HG03175 (cell line): ENCODE data around the gene PLD4.
A peak's percentile ranks its signal among the peaks of the same experiment; 100 is the strongest.

Experiments
- ATAC-seq: cut with Tn5 transposase; IDR thresholded peaks from one replicate; pipeline ENCODE4 v1.9.1; 2021; ENCODE audit warnings: mild to moderate bottlenecking, moderate library complexity; ENCODE audit not compliant: unreplicated experiment

PLD4 gene

DNA sequence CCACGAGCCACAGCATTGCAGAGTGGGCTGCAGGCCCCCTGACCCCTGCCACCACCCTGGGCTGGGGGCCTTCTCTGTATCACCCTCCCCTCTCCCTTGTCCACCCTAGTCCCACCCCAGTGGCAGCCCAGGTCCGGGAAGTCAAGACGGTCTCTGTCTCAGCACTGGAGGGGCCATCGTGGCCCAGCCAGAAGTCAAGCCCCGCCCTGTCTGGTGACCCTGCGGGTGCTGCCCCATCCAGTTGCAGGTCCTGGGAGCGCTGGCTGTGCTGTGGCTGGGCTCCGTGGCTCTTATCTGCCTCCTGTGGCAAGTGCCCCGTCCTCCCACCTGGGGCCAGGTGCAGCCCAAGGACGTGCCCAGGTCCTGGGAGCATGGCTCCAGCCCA lies 2.7 kb downstream of the PLD4 start:
- ATAC-seq, result no peak

DNA sequence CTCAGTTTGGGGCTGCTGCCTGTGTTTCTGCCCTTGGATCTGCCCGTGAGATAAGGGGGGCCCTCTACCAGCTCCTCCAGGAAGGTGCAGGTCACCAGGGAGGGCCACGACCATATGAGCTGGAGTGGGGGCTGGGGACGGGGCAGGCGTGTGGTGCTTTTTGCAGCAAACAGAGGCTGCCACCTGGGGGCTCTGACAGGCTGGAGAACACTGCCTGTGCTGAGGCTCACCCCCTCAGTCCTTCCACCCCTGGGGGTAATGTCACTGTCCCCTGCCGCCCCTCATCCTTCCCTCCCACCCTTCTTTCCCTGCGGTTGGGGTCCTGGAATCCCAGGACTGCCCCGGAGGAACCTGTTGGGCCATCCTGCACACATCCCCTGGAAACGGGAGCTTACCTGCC lies 3.2 kb downstream of the PLD4 start:
- ATAC-seq, result no peak

DNA sequence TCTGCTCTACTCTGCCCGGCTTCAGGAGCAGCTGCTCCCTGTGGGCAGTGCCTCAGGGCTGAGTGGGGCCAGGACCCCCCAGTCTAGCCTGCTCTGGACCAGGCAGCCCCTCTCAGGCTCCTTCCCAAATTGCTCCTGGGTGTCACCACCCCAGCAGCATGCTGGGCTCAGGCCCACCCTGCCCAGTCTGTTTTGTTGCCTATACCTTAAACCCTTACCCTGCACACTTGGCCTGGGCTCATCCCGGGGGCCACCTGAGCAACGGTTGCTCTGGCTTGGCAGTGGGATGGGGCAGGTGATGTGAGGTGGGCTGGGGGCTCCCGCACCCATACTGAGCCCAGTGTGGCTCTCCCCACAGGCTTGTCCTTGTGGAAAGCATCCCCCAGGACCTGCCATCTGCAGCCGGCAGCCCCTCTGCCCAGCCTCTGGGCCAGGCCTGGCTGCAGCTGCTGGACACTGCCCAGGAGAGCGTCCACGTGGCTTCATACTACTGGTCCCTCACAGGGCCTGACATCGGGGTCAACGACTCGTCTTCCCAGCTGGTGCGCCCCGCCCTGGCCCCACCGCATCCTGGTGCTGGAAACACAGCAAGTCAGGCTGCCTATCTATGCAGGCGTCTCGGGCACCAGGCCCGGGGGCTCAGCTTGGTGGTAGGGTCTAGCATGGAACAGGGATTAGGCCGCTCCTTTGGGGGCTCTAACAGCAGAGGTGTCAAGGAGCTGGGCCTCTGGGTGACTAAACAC lies 3.9 kb downstream of the PLD4 start:
- no peak for ATAC-seq

DNA sequence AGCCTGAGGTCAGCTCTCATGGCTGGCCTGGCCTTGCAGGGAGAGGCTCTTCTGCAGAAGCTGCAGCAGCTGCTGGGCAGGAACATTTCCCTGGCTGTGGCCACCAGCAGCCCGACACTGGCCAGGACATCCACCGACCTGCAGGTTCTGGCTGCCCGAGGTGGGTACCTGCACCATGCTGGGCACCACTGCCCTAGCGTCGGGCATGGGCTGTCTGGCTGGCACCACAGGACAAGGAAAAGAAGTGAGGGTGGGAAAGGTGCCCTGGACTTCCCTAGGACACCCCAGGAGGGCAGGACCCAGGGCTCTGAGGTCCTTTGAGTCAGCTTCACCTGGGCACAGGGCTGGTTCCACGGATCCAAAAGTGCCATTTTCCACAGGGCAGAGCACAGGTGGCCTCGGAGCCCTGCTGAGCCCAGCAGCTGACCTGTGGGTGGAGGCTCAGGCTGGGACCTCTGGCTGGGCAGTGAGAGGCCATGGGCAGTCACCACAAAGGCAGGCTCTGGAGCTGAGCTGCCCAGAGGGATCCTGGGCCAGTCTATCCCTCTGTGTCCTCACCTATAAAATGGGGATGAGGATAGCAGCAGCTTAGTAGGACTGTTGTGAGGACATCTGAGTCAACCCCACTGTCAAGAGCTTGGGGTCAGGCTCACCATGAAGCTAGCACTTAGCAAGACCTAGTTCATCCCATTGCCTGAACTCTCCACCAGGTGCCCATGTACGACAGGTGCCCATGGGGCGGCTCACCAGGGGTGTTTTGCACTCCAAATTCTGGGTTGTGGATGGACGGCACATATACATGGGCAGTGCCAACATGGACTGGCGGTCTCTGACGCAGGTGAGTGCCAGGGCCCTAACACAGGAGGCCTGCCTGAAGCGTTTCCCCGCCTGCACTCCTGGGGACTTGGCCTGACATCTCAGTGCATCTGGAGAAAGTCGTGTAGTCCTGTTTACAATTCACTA lies 4.9 kb downstream of the PLD4 start:
- ATAC-seq, result no peak

DNA sequence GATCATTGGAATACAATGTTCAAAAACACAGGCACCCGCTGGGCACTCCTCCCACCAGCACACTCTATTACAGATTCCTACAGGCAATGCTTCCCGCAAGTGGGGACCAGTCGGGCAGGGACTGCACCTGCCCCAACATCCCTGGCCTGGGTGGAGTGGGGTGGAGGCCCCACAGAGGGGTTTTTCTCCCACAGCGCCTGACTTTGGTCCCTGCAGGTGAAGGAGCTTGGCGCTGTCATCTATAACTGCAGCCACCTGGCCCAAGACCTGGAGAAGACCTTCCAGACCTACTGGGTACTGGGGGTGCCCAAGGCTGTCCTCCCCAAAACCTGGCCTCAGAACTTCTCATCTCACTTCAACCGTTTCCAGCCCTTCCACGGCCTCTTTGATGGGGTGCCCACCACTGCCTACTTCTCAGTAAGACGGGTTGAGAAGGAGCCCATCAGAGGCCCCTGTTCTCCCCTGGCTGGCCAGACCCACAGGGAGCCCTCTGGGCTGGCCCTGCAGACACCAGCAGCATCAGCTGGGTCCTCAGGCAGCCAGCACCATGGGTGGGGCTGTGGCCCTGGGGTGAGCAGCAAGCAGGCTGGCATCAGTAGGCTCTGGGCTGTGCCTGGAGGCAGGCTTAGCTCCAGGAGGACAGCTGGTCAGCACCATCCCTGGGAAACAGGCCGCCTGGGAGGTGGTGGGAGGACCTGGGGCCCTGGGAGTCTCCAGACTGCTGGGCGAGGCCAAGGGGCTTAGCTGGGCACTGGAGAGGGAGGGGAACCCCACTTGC lies 6.0 kb downstream of the PLD4 start:
- ATAC-seq, result no peak

DNA sequence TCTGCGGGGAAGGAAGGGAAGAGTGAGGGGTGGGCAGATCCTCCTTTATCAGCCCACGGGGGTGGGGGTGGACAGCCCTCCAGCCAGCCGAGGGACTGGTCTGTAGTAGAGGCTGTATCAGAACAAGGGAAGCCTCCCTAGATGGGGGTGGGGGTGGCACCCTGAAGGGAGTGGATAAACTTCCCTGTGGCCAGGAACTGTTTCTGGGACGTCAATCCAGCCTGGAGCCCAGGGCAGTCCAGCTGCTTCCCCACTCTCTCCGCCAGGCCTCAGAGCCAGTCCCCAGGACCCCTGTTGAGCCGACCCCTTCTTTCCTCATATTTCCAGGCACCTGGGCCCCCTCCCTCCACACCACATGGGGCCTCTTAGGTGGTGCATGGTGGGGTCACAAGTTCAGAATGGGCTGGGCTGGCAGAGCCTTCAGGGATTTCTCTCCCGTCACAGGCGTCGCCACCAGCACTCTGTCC lies 6.7 kb downstream of the PLD4 start:
- no peak for ATAC-seq

DNA sequence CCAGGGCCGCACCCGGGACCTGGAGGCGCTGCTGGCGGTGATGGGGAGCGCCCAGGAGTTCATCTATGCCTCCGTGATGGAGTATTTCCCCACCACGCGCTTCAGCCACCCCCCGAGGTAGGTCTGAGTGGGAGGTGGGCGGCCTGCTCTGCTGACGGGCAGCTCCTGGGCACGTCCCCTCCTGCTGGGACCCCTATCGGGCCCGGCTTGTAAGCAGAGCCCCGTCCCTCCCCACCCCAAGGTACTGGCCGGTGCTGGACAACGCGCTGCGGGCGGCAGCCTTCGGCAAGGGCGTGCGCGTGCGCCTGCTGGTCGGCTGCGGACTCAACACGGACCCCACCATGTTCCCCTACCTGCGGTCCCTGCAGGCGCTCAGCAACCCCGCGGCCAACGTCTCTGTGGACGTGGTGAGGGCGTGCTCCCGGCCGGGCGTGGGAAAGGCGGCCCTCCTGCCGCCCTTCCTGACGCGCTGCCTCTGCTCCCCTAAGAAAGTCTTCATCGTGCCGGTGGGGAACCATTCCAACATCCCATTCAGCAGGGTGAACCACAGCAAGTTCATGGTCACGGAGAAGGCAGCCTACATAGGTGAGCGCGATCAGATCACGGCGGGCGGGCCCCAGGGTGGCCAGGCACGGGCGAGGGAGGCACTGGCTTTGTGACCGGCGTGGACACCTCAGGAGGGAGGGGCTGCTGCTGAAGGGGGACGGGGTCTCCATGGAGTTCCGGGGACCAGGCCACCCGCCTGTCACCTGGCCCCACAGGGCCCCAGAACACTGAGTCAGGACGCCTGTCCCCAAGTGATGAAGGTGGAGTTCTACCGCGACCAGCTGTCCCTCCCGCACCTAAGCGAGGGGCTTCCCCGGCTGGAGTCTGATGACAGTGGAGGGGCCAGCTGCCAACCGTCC lies 7.3 kb downstream of the PLD4 start:
- ATAC-seq, result no peak

DNA sequence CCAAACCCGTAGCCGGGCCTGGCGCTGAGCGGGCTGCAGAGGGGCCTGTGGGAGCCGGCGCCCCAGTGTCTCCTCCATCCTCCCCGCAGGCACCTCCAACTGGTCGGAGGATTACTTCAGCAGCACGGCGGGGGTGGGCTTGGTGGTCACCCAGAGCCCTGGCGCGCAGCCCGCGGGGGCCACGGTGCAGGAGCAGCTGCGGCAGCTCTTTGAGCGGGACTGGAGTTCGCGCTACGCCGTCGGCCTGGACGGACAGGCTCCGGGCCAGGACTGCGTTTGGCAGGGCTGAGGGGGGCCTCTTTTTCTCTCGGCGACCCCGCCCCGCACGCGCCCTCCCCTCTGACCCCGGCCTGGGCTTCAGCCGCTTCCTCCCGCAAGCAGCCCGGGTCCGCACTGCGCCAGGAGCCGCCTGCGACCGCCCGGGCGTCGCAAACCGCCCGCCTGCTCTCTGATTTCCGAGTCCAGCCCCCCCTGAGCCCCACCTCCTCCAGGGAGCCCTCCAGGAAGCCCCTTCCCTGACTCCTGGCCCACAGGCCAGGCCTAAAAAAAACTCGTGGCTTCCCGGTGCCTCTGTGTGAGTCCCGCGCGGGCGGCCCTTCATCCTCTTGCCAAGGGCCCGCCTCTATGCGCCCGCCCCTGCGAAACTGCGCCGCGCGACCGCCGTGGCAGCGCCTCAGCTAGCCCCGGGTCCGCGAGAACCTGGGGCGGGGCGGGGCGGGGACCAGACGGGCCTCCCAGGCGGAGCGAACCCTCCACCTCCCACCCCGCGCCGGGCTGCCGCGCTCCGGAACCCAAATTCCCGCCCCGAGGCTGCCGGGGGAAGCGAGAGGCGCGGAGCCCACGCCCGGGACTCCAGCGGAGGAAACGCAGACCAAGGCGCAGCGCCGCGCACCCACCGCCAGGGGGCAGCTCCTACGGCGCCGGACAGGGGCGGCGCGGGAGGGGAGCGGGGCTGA lies 8.3 kb downstream of the PLD4 start:
- ATAC-seq, result peak; percentile 71

DNA sequence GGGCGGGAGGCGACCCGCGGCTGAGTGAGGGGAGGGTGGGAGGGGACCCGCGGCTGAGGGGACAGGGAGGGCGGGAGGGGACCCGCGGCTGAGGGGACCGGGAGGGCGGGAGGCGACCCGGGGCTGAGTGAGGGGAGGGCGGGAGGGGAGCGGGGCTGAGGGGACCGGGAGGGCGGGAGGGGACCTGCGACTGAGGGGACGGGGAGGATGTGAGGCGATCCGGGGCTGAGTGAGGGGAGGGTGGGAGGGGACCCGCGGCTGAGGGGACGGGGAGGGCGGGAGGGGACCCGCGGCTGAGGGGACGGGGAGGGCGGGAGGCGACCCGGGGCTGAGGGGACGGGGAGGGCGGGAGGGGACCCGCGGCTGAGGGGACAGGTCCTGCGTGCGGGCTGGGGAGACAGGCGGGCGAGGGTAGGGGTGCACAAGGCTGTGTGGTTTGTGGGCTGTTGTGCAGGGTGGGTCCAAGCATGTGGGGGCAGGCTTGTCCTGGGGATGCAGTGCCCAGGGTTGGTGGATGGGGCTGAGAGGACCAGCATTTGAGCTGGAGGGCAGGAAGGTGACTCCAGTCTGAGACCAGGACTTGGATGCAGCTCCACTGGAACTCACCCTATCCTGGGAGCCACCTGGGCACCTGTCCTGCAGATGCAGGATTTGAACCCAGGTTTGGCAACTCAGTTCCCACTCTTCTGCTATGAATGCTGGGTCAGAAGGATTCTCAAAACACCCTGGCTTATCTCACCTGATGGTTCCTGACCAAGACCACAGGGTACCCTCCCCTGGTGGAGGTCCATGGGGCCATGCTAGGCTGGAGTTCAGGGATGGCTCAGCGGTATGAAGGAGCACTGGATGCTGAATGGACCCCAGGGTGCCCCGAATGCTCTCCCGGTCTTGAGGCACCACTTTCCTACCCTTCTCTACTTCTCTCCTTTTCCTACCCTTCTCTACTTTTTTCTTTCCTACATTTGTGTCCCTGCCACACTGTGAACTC lies 9.4 kb downstream of the PLD4 start:
- ATAC-seq, result no peak

DNA sequence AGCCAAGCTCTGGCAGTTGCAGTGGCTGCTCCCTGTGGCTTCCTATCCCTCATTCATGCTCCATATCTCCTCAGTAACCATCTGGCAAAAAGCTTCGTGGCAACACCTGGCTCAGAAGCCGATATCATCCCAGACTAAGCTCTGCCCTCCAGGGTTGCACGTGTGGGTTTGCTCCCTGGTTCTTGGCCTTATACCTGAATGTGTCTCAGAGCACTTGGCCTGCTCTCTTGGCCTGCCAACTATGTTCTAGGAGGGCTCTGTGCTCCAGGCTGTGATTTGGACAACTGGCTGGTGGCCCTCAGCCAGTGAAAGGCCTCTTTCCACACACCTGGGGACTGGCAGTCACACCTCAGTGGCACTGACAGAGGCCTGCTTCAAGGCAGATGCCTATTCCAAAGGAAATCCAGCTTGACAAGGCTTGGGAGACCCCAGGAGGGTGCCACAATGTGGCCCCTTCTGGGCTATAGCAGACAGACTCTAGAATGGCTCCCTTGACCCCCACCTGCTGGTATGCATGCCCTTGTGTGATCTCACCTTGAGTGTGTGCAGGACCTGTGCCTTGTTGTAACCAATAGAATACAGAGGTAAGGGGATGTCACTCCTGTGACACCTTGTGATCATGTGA lies 10.5 kb downstream of the PLD4 start:
- no peak for ATAC-seq

DNA sequence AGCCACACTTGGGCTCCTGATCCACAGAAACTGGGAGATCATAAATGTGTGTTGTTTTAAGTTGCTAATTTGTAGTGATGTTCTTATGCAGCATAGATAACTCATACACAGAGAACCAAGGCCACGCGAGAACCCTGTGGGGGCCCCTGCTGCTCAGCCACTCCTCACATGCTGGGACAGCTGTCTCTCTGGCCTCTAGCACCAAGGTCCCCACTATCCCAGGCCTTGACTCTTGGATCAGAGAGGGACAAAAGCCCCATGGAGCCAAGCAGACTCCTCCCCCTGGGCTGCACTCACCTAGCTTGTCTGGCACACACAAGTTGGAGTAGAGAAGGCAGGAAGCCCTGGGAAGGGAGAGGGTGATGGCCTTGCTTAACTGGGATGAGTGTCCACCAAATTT lies 11.3 kb downstream of the PLD4 start:
- ATAC-seq, result no peak

DNA sequence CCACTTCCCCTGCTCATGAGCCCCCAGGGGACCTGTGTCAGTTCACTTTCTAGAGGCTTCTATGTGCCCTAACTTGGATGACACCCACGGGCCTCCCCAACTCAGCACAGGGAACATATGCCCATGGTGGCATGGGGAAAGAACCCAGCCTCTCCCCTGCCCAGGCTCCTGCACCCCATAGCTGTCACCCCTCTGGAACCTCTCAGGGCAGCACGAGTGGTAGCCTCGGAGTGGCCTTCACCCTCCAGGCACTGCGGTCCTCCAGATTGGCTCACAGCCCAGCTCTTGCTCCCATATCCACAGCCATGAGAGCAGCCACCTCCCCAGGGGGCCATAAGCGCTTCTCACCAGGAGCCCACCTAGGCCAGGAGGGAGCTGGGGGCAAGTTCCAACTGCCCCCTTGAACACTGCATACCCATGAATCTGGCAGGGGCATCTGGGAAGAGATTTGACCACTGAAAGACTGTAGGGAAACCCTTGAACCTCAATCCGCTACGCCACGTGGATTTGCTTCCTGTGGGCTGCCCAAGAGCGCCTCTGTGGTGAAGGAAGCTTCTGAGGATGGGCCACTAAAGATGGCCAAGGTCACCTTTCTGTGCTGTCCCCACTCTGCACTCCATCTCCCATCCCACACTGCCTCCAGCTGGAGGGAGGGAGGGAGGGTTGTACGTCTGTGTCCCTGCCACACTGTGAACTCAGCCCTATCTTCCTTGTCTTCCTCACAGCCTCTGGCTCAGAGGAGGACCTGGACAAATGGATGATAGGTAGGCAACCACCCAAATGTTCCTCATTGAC lies 11.9 kb downstream of the PLD4 start:
- no peak for ATAC-seq

DNA sequence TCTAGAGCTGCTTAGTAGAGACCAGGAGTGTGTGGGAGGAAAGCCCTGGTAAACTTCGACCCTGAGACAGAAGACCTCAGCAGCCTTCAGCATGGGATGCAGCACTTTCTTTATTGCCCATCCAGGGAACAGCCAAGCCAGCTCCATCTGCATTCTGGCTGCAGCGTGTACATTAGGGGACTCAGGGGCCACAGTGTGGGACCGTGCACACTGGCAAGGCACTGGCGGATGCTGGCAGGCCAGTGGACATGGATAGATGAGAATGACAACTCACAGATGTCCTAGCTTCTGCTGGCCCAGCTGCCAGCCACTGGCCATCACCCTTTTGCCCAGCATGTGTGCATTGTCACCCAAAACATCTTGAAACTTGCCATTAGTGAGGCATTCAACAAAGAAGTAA lies 12.5 kb downstream of the PLD4 start:
- no peak for ATAC-seq

DNA sequence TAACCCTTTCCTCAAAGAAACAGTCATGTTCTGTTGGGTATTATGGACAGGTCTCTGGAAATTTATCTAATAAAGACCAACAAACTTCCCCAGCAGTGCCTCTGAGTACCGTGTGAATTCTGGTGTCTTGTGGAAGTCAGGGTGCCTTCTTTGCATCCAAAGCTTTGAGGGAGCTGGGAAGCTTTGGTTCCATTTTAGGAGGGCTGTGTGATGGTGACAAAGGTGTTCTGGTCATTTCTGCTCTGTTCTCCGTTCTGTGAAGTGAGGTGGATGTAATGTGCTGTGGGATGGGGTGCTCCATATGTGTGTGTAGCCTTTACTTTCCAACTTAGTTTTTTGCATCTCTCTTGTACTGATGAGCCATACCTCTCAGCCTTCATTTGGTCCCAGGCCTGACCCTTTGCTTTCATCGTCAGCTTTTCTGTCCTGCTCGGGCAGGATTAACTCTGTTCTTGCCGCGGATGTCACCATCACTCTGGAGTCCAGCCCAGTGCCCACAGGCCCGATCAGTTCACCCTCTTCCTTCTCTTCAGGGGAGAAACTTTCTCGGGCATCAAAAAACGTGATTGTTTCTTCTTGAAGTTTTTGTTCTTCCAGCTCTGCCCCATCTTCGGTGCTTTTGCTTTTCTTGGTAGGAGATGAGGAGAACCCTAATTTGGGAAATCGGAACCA lies 13.2 kb downstream of the PLD4 start:
- ATAC-seq, result no peak

DNA sequence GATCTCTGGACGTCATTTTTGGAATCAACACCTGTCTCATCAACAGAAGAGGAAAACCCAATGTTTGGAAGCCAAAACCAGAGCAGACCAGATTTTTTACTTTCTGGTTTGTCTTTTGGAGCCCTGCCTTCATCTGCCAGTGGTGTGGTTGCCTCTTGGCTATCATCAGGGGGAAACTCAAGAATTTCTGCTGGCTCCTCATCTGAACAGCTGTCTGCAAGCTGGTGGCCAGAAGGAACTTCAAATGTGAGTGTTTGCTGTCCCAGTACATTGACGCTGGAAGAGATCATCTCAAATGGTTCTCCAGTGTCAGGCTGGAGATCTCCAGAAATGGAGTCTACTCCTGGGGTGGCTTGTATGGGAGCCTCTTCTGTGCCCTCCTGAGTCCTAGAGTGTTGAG lies 13.8 kb downstream of the PLD4 start:
- ATAC-seq, result no peak

DNA sequence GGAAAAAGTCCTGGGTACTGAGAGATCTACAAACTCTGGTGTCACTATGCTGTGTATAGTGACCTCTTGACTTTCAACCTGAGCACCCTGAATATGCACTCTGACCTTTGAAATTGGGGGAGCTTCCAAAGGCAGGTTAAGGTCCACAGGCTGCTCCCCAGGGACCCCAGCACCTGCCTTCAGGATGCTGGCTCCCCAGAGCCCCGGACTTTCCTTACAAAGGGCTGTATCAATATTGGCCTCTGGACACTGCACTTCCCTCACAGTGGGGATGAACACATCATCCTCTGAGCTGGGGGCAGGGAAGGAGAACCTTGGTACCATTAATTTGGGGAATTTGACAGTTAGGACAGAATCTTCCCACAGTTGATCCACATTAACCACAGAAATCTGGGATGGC lies 14.3 kb downstream of the PLD4 start:
- no peak for ATAC-seq
